ENCODE data around the gene EWSR1.

Gene EWSR1

GRCh38 chr22:29330291-29330690 is 62.2 kb downstream of the EWSR1 start:
- peaks cover 89% of the 10 kb centered on the region for H3K36me3 ChIP-seq (ENCODE audit: insufficient read depth, low read length)
- no peaks in the 10 kb centered on the region for H3K4me1 ChIP-seq (ENCODE audit: insufficient read depth, low read length)
- H4K20me1 ChIP-seq (ENCODE audit: insufficient read depth, low read length) = 0 out of 2 replicates have a peak, but pooled peaks cover 6% of the 10 kb centered on the region

GRCh38 chr22:29330753-29331152 is 62.7 kb downstream of the EWSR1 start:
- peaks cover 94% of the 10 kb centered on the region for H3K36me3 ChIP-seq (ENCODE audit: insufficient read depth, low read length)
- H3K4me3 ChIP-seq (ENCODE audit: low read depth in 1 of 2, low read length in 2 of 2) = no peak overlapping the region
- TF ChIP-seq CTCF (IDR thresholded peaks at IDR 0.05; ENCODE audit: borderline replicate concordance, extremely low read depth, low read length, poor library complexity, severe bottlenecking) (no peak), EZH2 (IDR thresholded peaks at IDR 0.05; ENCODE audit: borderline replicate concordance, low read depth, low read length, severe bottlenecking) (no peak)
- no peak overlapping the region for H2AFZ ChIP-seq (ENCODE audit: low read depth, low read length)
- no peaks in the 10 kb centered on the region for H3K79me2 ChIP-seq (ENCODE audit: insufficient read depth, low read length)
- H3K27ac ChIP-seq (ENCODE audit: low read length) = no peak overlapping the region
- no peak overlapping the region for H3K4me2 ChIP-seq (ENCODE audit: insufficient read depth, low read length)
- H3K9me3 ChIP-seq (ENCODE audit: insufficient read depth, low read length, severe bottlenecking) = no peaks in the 10 kb centered on the region
- H3K27me3 ChIP-seq (ENCODE audit: insufficient read depth, low read length, poor library complexity) = no peaks in the 10 kb centered on the region
- no peaks in the 10 kb centered on the region for H3K4me1 ChIP-seq (ENCODE audit: insufficient read depth, low read length)
- ATAC-seq (ENCODE audit: insufficient read depth, low read depth) = no peak
- H3K9ac ChIP-seq (ENCODE audit: low read depth, low read length) = no peak overlapping the region
- DNase-seq = no peak
- 0 out of 2 replicates have a peak, but pooled peaks cover 6% of the 10 kb centered on the region for H4K20me1 ChIP-seq (ENCODE audit: insufficient read depth, low read length)

More at GRCh38 chr22:29330291-29330690, 62.2 kb downstream of the EWSR1 start:
- no peak overlapping the region for H3K4me3 ChIP-seq (ENCODE audit: low read depth in 1 of 2, low read length in 2 of 2)
- TF ChIP-seq CTCF (IDR thresholded peaks at IDR 0.05; ENCODE audit: borderline replicate concordance, extremely low read depth, low read length, poor library complexity, severe bottlenecking) (no peak), EZH2 (IDR thresholded peaks at IDR 0.05; ENCODE audit: borderline replicate concordance, low read depth, low read length, severe bottlenecking) (no peak)
- no peaks in the 10 kb centered on the region for H3K27me3 ChIP-seq (ENCODE audit: insufficient read depth, low read length, poor library complexity)
- no peak overlapping the region for H3K27ac ChIP-seq (ENCODE audit: low read length)
- H3K79me2 ChIP-seq (ENCODE audit: insufficient read depth, low read length) = no peaks in the 10 kb centered on the region
- DNase-seq (no peak), ATAC-seq (ENCODE audit: insufficient read depth, low read depth) (no peak)
- H3K9me3 ChIP-seq (ENCODE audit: insufficient read depth, low read length, severe bottlenecking) = no peaks in the 10 kb centered on the region
- H2AFZ ChIP-seq (ENCODE audit: low read depth, low read length) = no peak overlapping the region
- H3K4me2 ChIP-seq (ENCODE audit: insufficient read depth, low read length) = no peak overlapping the region
- no peak overlapping the region for H3K9ac ChIP-seq (ENCODE audit: low read depth, low read length)

- no peak overlapping the region for H3K4me3 ChIP-seq (ENCODE audit: low read depth in 1 of 2, low read length in 2 of 2)
- H3K36me3 ChIP-seq (ENCODE audit: insufficient read depth, low read length) = peaks cover 96% of the 10 kb centered on the region
- H3K27me3 ChIP-seq (ENCODE audit: insufficient read depth, low read length, poor library complexity) = no peaks in the 10 kb centered on the region
- H3K27ac ChIP-seq (ENCODE audit: low read length) = no peak overlapping the region
- H4K20me1 ChIP-seq (ENCODE audit: insufficient read depth, low read length) = 0 out of 2 replicates have a peak, but pooled peaks cover 6% of the 10 kb centered on the region
- TF ChIP-seq EZH2 (IDR thresholded peaks at IDR 0.05; ENCODE audit: borderline replicate concordance, low read depth, low read length, severe bottlenecking) = no peak
- no peak for TF ChIP-seq CTCF (IDR thresholded peaks at IDR 0.05; ENCODE audit: borderline replicate concordance, extremely low read depth, low read length, poor library complexity, severe bottlenecking)
- DNase-seq (no peak), ATAC-seq (ENCODE audit: insufficient read depth, low read depth) (no peak)
- H3K4me2 ChIP-seq (ENCODE audit: insufficient read depth, low read length) = no peak overlapping the region
- H3K4me1 ChIP-seq (ENCODE audit: insufficient read depth, low read length) = no peaks in the 10 kb centered on the region
- no peak overlapping the region for H2AFZ ChIP-seq (ENCODE audit: low read depth, low read length)
- H3K9ac ChIP-seq (ENCODE audit: low read depth, low read length) = no peak overlapping the region
- no peaks in the 10 kb centered on the region for H3K79me2 ChIP-seq (ENCODE audit: insufficient read depth, low read length)
- no peaks in the 10 kb centered on the region for H3K9me3 ChIP-seq (ENCODE audit: insufficient read depth, low read length, severe bottlenecking)
Observed at GRCh38 chr22:29331213-29331612, 63.1 kb downstream of the EWSR1 start.

Measured in DND-41 (cell line).